ENCODE results near the gene TEX22.

Gene TEX22

DNA sequence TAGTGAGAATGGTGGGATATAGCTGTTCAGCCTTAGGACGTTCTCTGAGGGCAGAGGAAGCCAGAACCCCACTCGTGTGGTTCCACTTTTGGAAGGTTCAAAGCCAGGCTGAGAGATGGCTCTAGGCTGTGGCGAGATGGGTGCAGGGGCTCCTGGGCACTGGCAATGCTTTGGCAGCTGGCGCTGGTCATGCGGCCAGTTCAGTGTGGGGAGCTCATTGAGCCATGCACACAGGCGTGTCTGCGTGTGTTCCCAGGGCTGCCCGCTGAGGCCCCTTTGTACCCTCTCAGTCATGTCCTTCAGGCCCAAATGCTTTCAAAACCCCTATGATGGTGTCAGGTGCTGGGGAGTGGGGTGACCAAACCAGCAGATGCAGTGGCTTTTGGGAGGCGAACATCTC, 1.7 kb downstream of the TEX22 start:
- no peak for DNase-seq (ENCODE audit: low spot score)

DNA sequence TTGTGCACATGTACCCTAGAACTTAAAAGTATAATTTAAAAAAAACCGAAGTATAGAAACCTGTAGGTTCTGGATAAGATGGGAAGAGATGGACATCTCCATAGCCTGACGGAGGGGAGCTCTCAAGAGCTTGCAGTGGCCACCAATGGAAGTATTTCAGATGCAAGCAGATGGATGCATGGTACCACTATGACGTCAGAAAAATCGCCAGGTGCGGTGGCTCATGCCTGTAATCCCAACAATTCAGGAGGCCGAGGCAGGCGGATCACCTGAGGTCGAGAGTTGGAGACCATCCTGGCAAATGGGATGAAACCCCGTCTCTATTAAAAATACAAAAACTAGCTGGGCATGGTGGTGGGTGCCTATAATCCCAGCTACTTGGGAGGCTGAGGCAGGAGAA, 3.4 kb downstream of the TEX22 start:
- DNase-seq (ENCODE audit: low spot score), result no peak

DNA sequence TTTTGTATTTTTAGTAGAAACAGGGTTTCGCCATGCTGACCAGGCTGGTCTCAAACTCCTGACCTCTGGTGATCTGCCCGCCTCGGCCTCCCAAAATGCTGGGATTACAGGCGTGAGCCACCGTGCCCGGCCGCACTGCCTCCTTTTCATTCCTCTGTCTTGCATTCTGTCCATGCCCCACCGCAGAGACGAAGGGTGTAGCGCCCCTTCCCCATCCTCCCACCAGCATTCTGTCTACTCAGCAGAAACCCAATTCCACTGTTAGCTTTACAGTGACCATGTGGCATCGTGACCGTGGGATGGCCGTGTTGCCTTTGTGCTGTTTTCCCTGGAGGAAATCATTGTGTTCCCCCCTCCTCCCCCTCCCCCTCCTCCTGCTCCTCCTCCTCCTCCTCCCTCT, 10.3 kb downstream of the TEX22 start:
- no peak for DNase-seq (ENCODE audit: low spot score)

DNA sequence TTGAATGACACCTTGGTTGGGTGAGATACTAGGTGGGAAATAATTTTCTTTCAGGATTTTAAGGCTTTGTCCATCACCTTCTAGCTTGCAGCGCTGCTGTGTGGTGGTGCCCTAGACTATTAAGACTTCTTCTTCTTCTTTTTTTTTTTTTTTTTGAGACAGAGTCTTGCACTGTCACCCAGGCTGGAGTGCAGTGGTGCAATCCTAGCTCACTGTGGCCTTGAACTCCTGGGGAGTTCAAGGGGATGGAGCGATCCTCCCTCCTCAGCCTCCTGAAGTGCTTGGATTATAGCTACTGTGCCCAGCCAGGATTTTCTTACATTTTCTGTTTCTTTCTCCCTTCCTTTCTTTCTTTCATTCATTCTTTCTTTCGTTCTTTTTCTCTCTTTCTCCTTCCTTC, 11.0 kb downstream of the TEX22 start:
- no peak for DNase-seq (ENCODE audit: low spot score)

DNA sequence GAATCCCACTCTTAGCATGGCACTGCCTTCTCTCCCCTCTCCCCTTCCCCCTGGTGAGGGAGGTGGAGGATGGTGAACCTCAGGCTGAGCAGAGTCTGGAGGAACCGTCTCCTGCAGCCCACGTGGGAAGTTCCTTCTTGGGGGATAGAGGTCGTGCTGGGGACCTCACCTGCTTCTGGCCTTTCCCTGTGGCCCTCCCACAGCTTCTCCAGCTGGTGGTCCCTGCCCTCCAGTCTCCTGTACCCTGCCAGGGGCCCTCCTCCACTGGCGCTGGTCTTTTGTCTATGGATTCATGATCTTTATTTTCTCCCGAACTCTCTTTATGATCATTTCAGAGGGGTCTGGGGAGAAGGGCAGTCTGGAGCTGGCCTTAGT, 12.3 kb downstream of the TEX22 start:
- no peak for DNase-seq (ENCODE audit: low spot score)

DNA sequence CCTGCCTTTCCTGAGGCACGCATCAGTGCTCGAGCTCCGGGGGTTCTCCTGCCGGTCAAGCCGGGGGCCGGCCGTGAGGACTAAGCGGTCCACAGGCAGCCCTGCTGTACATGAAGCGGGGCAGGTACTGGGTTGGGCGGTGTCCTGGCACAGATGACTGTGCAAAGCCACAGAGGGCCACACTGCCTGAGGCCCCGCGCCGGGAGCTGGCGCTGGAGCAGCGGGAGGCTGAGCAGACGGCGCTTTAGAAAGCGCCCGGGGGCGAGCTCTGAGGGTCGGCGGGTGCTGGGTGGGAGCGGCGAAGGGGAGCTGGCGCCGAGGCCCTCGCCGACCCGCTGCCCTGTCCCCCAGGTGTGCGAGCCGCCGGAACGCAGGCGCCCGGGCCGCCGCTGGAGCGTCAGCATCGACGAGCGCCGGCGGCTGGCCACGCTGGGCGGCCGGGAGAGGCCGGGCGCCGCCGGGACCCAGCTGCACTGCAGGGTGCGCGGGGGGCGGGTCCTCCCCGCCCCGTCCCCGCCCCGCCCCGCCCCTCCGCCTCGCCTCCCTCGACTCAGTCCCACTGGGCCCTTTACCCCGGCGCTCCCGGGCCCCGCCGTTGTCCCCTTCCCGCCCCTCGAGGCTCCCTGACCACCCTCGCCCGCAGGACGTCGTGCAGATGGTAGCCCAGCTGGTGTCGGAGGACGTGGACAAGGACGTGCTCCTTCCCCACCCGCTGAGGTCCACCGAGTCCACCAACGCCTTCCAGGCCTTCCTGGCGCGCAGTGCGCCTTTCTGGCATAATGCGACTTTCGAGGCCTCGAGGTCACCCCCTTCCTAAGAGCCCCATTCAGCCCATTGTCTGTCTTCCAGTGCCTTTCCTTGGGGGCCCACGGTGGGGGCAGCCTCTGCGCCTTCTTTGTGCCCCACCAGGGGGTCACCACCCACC, 12.9 kb downstream of the TEX22 start:
- no peak for DNase-seq (ENCODE audit: low spot score)

DNA sequence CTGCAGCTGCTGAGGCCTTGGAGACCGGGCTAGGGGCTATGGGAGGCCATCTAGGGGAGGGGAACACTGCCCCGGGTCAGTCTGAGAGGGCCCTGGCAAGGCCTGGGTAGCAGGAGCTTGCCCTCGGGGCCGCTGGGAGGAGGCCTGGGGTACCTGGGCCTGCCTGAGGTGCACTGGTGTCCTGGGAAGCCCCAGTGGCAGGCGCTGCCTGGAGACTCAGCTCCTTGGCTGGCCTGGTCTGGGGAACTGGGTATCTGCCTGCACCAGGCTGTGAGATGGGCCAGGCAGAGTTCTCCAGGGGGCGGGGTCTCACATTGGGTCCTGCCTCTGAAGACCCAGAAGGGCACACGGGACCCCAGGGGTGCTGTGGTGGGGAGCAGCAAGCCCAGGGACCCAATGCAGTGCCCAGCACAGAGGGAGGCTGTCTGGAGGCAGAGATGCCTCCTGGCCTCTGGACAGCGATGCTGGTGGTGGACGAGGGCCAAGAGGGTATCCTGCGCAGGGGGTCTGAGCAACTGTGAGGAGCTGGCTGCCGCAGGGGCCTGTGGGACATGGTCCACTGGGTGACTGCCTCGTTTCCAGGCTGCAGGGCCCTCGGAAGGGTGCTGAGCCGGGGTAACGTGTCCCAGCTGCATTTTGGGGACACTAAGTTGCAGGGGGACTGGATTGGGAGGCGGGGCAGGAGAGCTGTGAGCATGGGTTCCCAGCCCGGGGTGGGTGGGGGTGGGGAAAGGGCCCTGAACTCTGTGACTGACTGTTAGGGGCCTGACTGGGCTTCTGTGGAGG, 13.8 kb downstream of the TEX22 start:
- DNase-seq (ENCODE audit: low spot score), result no peak

DNA sequence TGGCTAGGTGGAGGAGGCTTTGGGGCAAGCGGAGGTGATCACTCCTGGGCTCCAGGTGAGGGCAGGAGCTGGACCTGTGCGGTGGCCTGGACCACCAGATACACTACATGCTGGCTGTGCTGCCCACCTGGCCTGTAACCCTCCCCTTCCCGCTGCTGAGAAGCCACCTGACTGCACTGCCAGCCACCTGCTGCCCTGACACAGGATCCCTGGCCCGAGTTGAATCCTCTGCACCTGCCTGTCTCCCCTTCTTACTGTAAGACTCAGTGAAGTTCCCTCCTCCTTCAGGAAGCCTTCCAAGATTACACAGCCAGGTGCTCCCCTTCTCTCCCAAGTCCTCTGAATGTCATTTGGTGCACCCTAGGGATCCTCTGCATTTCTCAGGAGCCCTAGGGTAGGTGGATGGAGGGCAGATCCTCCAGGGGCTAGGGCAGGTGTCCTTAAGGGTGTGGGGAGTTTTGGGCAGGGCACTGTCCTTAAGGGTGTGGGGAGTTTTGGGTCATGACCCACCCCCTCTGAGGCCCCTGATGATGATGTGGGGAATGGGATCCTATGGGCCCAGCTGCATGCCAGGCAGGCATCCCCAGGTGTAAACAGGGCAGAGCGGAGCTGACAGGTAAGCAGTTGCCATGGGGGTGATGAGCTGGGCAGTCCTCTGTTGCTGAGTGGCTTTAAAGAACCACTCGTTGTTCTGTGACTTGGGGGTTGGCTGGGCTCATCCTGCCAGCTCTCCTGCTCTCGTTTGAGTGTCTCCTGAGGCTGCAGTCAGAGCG, 14.6 kb downstream of the TEX22 start:
- no peak for DNase-seq (ENCODE audit: low spot score)

DNA sequence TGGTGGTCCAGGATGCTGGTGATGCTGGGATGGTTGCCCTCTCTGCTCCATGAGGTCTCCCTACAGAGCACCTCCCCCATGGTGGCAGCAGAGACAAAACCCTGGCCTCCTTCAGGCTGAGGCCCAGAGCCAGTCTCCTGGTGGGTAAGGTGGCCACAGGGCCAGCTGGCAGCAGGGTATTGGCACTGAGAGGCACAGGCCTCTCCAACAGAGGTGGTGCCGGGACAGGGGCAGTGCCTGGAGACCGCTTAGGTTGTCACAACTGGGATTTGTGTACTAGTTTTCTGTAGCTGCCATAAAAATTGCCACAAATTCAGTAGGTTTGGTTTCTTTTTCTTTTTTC, 15.2 kb downstream of the TEX22 start:
- DNase-seq (ENCODE audit: low spot score), result no peak

DNA sequence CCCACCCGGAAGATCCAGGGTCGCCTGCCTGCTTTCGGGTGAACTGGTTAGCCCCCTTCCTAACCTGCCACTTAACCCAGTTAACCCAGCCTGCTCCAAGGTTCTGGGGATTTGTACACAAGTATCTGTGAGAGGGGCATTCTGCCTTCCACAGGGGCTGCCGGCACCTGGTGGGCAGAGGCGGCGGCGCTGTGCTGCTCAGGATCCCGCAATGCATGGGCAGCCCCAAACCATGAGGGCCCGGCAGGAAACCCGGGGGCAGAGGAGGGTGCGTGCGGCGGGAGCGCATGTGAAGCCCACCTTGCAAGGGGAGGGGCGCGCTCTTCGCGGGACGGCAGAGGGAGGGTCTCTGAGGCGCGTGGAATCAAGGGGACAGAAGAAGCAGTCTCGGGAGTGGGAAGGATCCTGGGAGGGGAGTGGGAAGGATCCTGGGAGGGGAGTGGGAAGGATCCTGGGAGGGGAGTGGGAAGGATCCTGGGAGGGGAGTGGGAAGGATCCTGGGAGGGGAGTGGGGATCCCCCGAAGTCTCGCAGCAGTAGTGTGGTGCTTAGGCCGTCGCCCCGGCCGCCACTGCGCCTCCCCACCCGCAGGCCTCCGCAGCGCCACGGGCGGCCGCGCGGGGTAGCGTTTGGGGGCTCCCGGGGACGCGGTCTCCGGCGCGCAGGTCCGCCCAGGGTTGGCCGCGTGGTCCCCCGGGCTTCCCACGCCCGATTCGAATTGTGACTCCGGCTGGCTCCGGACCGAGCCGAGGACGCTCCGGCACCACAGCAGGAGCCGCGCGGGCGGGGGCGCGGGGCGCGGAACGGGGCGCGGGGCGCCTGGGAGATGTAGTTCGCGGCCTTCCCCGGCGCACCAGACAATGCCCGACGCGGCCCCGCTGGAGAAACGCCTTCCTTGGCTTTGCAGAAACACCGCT, 16.4 kb downstream of the TEX22 start:
- peak; percentile 37 for DNase-seq (ENCODE audit: low spot score)

DNA sequence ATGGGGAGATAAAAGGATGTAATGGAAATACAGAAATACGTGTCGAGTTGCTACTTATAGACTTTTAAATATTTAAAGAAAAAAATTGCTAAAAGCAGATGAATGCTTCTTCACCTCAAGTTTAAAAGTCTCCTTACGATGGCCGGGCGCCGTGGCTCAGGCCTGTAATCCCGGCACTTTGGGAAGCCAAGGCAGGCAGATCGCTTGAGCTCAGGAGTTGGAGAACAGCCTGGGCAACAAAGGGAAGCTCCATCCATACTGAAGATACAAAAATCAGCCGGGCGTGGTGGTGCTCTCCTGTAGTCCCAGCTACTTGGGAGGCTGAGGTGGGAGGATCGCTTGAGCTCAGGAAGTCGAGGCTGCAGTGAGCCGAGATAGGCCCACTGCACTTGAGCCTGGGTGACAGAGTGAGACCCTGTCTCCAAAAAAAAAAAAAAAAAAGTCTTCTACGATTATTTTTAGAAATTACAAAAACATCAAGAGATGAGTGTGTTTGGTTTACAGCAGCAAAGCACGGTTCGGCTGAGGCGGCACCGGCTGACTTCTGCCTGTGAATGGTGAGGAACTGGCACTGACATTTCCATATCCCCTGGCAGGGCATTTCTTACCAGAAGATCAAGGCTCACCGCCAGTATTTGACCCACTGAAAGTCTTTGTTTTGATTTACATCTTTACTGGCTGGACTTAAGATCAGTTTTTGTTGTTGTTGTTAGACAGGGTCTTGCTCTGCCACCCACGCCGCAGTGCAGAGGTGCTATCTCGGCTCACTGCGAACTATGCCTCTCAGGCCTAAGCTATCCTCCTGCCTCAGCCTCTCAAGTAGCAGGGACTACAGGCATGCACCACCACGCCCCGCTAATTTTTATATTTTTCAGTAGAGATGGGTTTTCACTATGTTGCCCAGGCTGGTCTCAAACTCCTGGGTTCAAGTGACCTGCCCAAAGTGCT, 17.4 kb downstream of the TEX22 start:
- no peak for DNase-seq (ENCODE audit: low spot score)

DNA sequence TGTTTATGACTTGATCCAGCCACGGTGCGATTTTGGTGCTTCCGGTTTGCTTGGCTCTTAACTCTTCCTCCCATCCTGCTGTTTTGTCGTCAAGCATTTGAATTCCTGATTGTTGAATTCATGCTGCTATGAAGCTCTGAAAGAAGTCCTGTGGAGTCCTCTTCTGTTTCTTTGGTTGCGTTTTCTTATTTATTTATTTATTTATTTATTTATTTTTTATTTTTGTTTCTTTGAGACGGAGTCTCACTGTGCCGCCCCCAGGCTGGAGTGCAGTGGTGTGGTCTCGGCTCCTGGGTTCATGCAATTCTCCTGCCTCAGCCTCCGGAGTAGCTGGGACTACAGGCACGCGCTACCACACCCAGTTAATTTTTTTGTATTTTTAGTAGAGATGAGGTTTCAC, 18.3 kb downstream of the TEX22 start:
- DNase-seq (ENCODE audit: low spot score), result no peak

DNA sequence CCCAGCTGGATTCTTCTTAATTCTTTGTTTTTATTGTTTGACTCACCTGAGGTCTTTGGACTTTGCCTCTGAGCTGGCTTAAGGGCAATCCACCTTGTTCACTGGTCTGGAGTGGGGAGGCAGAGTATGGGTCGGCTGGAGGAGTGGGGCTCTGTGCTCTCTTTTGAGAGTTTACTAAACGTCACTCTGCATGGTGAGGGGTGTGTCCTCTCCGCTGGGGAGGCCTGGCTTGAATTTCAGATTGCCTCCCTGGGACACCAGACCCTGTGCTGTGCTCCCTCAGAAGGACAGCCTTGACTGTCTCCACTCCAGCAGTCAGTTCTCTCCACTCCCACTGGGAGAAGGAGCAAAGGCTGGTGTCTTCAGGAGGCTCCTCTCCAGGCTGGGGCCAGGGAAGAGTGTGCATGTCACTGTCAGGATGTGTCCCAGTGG, 19.4 kb downstream of the TEX22 start:
- no peak for DNase-seq (ENCODE audit: low spot score)

DNA sequence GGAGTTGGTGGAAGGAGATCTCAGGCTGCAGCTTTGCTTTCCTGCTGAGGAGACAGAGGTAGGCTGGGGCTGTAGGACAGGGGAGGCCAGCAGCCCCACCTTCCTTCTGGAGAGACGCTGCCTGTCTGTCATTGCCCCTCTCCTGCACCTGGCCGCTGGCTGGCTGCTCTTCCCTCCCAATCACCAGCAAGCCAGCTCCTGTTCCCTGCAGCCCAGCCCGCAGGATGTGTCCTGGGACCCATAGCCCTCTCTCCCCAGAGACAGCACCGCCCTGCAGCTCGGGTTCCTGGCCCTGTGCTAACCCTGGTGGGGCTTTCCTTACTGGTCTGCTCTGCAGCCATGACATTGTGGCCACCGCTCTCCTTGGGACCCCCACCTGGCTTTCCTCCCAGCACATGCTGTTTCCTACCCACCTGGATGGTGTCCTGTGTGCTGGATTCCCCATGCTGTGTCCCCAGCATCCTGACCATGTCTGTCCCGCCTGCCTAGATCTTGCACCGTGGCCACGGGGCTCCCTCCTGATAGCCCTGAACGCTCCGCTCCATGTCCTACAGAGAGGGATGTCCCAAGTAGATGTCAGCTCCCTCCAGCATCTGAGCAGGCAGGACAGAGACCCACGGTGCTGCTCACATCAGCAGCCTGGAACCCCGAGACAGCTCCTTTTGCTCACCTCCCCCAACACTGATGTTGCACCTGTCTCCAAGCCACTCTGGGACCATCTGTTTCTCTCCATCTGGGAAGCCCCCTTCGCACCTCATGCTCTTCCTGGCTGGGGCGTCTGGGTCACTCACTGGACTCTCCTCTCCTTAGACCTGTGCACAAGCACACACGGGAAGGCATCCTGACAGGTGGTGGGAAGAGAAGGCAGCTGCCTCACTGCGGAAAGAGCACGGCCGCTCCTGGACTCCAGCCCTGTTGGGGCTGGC, 20.2 kb downstream of the TEX22 start:
- DNase-seq (ENCODE audit: low spot score), result no peak

DNA sequence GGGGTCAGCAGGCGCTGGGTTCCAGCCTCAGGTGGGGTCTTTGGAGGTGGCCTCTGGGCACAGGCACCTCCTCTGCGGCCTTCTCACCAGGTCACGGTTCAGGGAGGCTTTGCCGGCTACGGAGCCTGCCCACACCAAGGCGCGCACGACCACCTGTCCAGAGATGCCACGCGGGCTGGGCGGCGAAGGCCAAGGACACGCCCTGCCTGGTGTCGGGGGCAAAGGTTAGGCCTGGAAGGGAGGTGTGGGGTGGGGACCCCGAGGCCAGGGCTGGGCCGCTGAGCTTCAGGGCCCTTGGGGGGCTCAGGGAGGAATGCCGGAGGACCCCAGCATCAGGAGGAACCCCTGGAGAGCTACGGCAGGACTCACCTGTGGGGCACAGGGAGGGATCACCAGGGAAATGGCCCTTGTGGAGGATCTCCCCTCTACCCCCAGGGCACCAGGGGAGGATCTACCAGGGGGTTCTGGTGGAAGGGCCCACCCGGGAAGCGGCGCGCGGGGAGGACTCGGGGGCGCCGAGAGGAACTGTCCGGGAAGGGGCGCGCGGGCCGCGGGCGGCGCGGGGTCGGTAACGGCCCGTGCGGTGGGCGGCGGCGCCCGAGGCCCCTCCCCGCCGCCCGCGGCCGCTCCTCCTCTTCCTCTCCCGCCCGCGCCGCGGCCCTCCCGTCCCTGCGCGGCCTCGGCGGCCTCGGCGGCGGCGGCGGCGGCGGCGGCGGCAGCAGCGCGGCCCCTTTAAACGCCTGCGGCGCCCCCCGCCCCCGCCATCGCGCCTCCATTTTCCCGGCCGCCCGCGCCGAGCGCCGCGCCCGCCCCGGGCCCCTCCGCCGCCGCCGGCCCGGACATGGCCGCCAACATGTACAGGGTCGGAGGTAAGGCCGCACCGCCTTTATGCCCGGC, 21.1 kb downstream of the TEX22 start, which contains the start of gene MTA1:
MTA1 (plus strand) TSS at position 633 of the 897 bp plus-strand sequence; CDS start at position 842, 209 bp downstream.
- no peak for DNase-seq (ENCODE audit: low spot score)

DNA sequence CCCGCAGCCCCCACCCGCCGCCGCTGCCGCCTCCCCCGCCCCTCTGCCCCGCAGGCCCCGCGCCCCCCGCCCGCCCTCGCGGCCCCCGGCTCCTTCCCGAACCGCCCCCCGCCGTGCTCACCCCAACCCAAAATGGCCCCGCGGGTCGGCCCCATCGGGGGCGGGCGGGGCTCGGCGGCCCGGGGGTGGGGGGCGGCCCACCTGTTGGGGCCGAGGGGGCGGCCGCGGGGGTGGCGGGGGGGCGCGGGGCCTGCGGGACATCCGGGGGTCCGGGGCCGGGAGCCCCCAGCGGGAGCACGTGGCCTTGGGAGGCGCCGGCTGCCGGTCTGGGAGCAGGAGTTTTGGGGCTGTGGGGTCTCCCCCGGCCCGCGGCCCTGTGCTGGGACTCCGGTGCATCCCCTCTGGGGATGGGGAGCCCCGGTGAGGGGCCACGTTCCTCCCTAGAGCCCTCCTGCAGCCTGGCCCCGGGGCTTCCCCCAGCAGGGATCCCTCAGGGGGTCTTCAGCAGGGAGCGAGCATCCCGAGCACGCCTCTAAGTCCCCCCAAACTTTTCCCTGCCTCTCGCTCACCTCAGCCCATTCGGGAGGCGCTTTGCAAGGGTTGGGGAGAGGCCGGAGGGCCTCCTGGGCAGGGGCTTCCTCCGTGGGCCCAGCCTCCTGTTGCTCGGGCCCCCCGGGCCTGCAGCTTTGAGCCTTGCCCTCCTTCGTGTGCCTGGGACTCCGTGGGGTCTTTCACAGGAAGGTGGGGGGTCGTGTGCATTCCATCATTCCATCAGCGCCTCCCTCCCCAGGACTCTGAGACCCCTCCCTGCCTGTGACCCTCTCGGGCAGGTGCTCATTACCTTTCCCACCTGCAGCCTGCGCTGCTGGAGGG, 22.0 kb downstream of the TEX22 start:
- no peak for DNase-seq (ENCODE audit: low spot score)

Measured in pons (tissue), 1 donor.